K562 (cell line): Measurements from ENCODE around the gene CIAO2B. TPM values are rescaled to one million over a fixed set of nuclear protein-coding genes. Genes with fewer than 3 reads are reported as not detected.

Experiments used
- ATAC-seq: fragments of 200-7000 bp; cut with Tn5 transposase; 3 replicates; pipeline ENCODE4 v1.9.1; 2020; ENCODE audit warnings: moderate library complexity
- BruUV-seq: library from RNA; stranded (reverse); fragments of 400-500 nt; replicated peaks from 2 replicates; lab custom pipeline; 2021; lab: Mats Ljungman, UMichigan
- CTCF ChIA-PET: fragments of 300-600 bp; formaldehyde crosslinking; extraction: SDS; loops from one replicate; lab custom pipeline; 2021; ENCODE audit warnings: low intra/inter-chr PET ratio; lab: Yijun Ruan, JAX
- POLR2A ChIA-PET: fragments of 300-600, 350-650 bp; sonication (Branson Sonifier 250); formaldehyde crosslinking; extraction: SDS; loops from one replicate; lab custom pipeline; 2021; ENCODE audit warnings: antibody characterized with exemption, inconsistent platforms; lab: Yijun Ruan, JAX
- DNase-seq, 4 experiments: peaks; one replicate each; pipeline versions ENCODE4 v3.0.0 to v3.0.0-alpha.2; 2011 to 2018; ENCODE audit warnings: low spot score in 3 of 4, mixed read lengths in 3 of 4; ENCODE audit errors: extremely low read depth in 1 of 4
- FAIRE-seq: peaks from 2 replicates; lab custom pipeline; 2011; peaks lifted over from hg19 to GRCh38; lab: Jason Lieb, UNC
- H2AFZ ChIP-seq: 2 replicates; pipeline ENCODE4 v1.6.0; 2011; ENCODE audit warnings: low read depth, low read length, control low read depth, inconsistent platforms
- H3K27ac ChIP-seq: fragments of 200-600 bp; 3 replicates; pipeline ENCODE4 v1.8.0; 2011; ENCODE audit warnings: low read depth, mild to moderate bottlenecking, control low read depth, inconsistent platforms, low read length, moderate library complexity, mixed read lengths; ENCODE audit errors: extremely low read depth
- H3K27me3 ChIP-seq, 2 experiments: fragments of 300-600 bp in 1 of 2; 2 replicates in 1 of 2; 3 replicates in 1 of 2; pipeline versions ENCODE4 v1.6.0 to v1.8.0; 2011; ENCODE audit warnings: inconsistent platforms in 2 of 2, low read length in 2 of 2, mild to moderate bottlenecking in 1 of 2, mixed read lengths in 1 of 2, moderate library complexity in 1 of 2; ENCODE audit not compliant: control insufficient read depth in 2 of 2, insufficient read depth in 2 of 2
- H3K36me3 ChIP-seq: fragments of 300-600 bp; 3 replicates; pipeline ENCODE4 v1.8.0; 2011; ENCODE audit warnings: mild to moderate bottlenecking, low read length, inconsistent platforms; ENCODE audit not compliant: control insufficient read depth, insufficient read depth
- H3K4me1 ChIP-seq, 2 experiments: fragments of 200-600 bp in 1 of 2; replicated peaks in 1 of 2; 2 replicates in 1 of 2; 3 replicates in 1 of 2; pipeline versions ENCODE4 v1.5.1 to v1.8.0; 2011; ENCODE audit warnings: inconsistent platforms in 2 of 2, low read length in 2 of 2, mild to moderate bottlenecking in 1 of 2, mixed read lengths in 1 of 2, moderate library complexity in 1 of 2; ENCODE audit not compliant: control insufficient read depth in 2 of 2, insufficient read depth in 2 of 2
- H3K4me2 ChIP-seq: 2 replicates; pipeline ENCODE4 v1.6.1; 2011; ENCODE audit warnings: low read length, control low read depth, inconsistent platforms, mixed read lengths; ENCODE audit not compliant: insufficient read depth
- H3K4me3 ChIP-seq: fragments of 200-600 bp; sonication (generic), shearing (Covaris generic); 2 replicates; pipeline ENCODE4 v1.5.1; 2016; ENCODE audit warnings: control low read depth, inconsistent platforms
- H3K79me2 ChIP-seq: fragments of 200-600 bp; 3 replicates; pipeline ENCODE4 v1.8.0; 2011; ENCODE audit warnings: low read length, inconsistent platforms; ENCODE audit not compliant: control insufficient read depth, insufficient read depth
- H3K9ac ChIP-seq, 2 experiments: 2 replicates each; pipeline versions ENCODE4 v1.6.0 to v1.6.1; 2011; ENCODE audit warnings: low read depth in 2 of 2, low read length in 2 of 2, control low read depth in 1 of 2, inconsistent platforms in 1 of 2, mild to moderate bottlenecking in 1 of 2, mixed read lengths in 1 of 2; ENCODE audit not compliant: insufficient read depth in 1 of 2
- H3K9me1 ChIP-seq: one replicate; pipeline ENCODE4 v1.6.0; 2011; ENCODE audit warnings: inconsistent platforms, mild to moderate bottlenecking, low read length, moderate library complexity; ENCODE audit not compliant: control insufficient read depth, insufficient read depth
- H3K9me3 ChIP-seq: replicated peaks from 2 replicates; pipeline ENCODE4 v1.5.1; 2011; ENCODE audit warnings: low read depth, low read length, inconsistent platforms; ENCODE audit not compliant: control insufficient read depth, insufficient read depth
- H4K20me1 ChIP-seq: replicated peaks from 2 replicates; pipeline ENCODE4 v1.6.1; 2011; ENCODE audit warnings: low read length, inconsistent platforms, mixed read lengths; ENCODE audit not compliant: control insufficient read depth, insufficient read depth
- BHLHE40 ChIP-seq: IDR thresholded peaks from 2 replicates; pipeline ENCODE4 v1.6.1; 2011; ENCODE audit warnings: low read length, improper control_type of control experiment
- RAD21 ChIP-seq, 2 experiments: fragments of 250-450 bp in 1 of 2; fragments of 450-650 bp in 1 of 2; sonication (Bioruptor Pico) in 1 of 2; formaldehyde crosslinking in 1 of 2; IDR thresholded peaks in 1 of 2; conservative IDR thresholded peaks in 1 of 2; 2 replicates each; pipeline versions ENCODE4 v1.4.0 to v1.8.0; 2020 to 2022; ENCODE audit warnings: mild to moderate bottlenecking in 2 of 2, moderate library complexity in 1 of 2
- TBL1XR1 ChIP-seq, 2 experiments: IDR thresholded peaks; 2 replicates each; pipeline ENCODE4 v1.6.1; 2012; ENCODE audit warnings: improper control_type of control experiment in 2 of 2, low read length in 2 of 2, mild to moderate bottlenecking in 1 of 2
- ZC3H4 ChIP-seq: sonication (generic); formaldehyde crosslinking; IDR thresholded peaks from 2 replicates; pipeline ENCODE4 v1.9.0; 2021; ENCODE audit warnings: missing genetic modification reagents, borderline replicate concordance
- ZNF354B ChIP-seq: fragments of 250-450 bp; sonication (Bioruptor Pico); IDR thresholded peaks from 2 replicates; pipeline ENCODE4 v1.4.0; 2020
- WGBS: fragments of 100-300 bp; shearing (Covaris generic); methylation state at CpG from one replicate; pipeline ENCODE4 v1.1.6; 2016; ENCODE audit warnings: low coverage, mixed read lengths; ENCODE audit not compliant: insufficient coverage; ENCODE audit errors: missing lambda C conversion rate; 5-methylcytosine and 5-hydroxymethylcytosine counted together
- in situ Hi-C: fragments of 300-500 bp; cut with MboI; formaldehyde crosslinking; loops from 4 replicates; pipeline ENCODE4 v1.15.0; 2018; ENCODE audit warnings: inconsistent platforms, mixed read lengths
- intact Hi-C: fragments of 100-400 bp; cut with micrococcal nuclease; formaldehyde crosslinking; loops from 2 replicates; pipeline ENCODE4 v1.14.2; 2022
- polyA plus RNA-seq, 8 experiments: library from polyadenylated mRNA; depleted of rRNA in 4 of 8; stranded (reverse) in 5 of 8; unstranded in 3 of 8; fragments of >200 nt; fragmentation: Nextera tagmentation in 2 of 8; fragmentation: Illumina TruSeq in 1 of 8; extraction: Ambion mirVana in 2 of 8; extraction: Trizol in 1 of 8; gene quantifications; 2 replicates each; pipeline versions ENCODE4 v1.2.1 to v1.2.3, GENCODE V29; 2011 to 2014; ENCODE audit warnings: inconsistent platforms in 1 of 8, missing spikeins in 1 of 8
- total RNA-seq, 7 experiments: library from RNA; depleted of rRNA in 6 of 7; stranded (reverse); fragments of >200 nt in 6 of 7; fragmentation: Illumina TruSeq in 2 of 7; extraction: Trizol in 2 of 7; gene quantifications; 2 replicates each; pipeline versions ENCODE4 v1.2.1 to v1.2.3, GENCODE V29; 2011 to 2021; ENCODE audit warnings: low replicate concordance in 1 of 7
- TF ChIP-seq, protein P1 (sequence below): sonication (generic); formaldehyde crosslinking; IDR thresholded peaks from 2 replicates; pipeline ENCODE4 v1.8.1; 2023; ENCODE audit warnings: mild to moderate bottlenecking, missing genetic modification reagents, moderate library complexity
- TF ChIP-seq, protein P2 (sequence below): fragments of 250-450 bp; sonication (Bioruptor Pico); IDR thresholded peaks from 2 replicates; pipeline ENCODE4 v1.8.0; 2022; ENCODE audit warnings: moderate library complexity, mild to moderate bottlenecking, inconsistent platforms
- TF ChIP-seq, protein P3 (sequence below), 3 experiments: IDR thresholded peaks in 2 of 3; conservative IDR thresholded peaks in 1 of 3; 2 replicates each; pipeline ENCODE4 v1.5.1; 2011 to 2012; ENCODE audit warnings: low read length in 3 of 3, mild to moderate bottlenecking in 3 of 3, control low read depth in 2 of 3, improper control_type of control experiment in 1 of 3, inconsistent platforms in 1 of 3, low read depth in 1 of 3, mixed read lengths in 1 of 3, moderate library complexity in 1 of 3; ENCODE audit not compliant: insufficient read depth in 2 of 3
- TF ChIP-seq, protein P4 (sequence below), 3 experiments: fragments of 200-800 bp in 1 of 3; sonication (Bioruptor generic) in 1 of 3; sonication (generic) in 1 of 3; formaldehyde crosslinking in 1 of 3; IDR thresholded peaks; 2 replicates each; pipeline versions ENCODE4 v1.6.1 to v1.8.0; 2016 to 2022; ENCODE audit warnings: mild to moderate bottlenecking in 2 of 3, missing compliant biosample characterization in 2 of 3, missing genetic modification characterization in 2 of 3, missing genetic modification reagents in 1 of 3

Gene CIAO2B
- total and polyA plus RNA-seq, 9 of the 15 experiments (the other 6 are each of a cell fraction or from before 2014, with no cell fraction given), result 86.8 to 182 (median 113) TPM

DNA sequence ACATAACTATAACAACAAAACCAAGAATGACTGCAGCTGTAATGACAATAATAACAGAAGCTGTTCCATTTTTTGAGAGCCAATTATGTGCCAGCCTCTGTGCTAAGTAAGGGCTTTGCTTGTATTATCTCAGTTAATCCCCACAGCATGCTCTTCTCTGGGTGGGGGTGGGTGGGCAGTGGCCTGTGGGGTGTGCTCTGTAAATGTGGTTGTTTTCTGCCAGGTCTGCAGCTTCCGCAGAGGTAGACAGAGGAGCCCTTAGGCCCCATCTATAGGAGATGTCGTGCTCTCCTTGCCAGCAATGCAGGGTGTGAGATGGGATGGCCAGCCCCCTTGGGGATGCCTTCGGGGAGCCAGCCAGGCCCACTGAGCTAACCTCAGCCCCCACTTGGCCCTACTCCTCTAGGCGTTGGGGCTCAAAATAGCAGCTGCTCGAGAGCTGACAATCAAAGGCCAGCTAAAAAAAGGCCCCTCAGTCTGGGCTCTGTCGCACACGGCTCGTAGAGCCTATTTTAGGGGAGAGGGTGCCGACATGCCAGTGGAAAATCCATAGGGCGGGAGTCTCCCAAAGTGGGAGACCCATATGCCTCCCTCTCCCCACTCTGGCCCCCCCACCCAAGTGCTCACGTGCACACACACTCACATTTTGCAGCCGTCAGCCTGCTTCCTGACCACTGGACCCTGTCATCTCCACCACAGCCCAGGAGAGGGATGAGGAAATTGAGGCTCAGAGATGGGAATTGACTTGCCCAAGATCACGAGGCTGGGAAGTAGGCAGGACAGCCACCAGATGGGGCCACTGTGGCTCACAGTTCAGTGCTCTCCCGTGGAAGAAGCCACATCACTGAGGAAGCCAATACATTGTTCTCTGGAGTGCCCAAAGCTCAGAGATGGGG is 31.3 kb downstream of the CIAO2B start:
- in situ Hi-C loops, result no loop called here
- FAIRE-seq, result no peak
- POLR2A ChIA-PET, result interaction anchor here (0.6 to 1.8 kb wide), 9 partner anchors 9 to 940 kb away, joined by 3 to 6 read pairs (median 3); partner anchors contain the start of gene CDH16

More for the DNA sequence above, 31.3 kb downstream of the CIAO2B start:
- no peaks in the 10 kb centered on the region for H3K36me3 ChIP-seq
- no peaks in the 10 kb centered on the region for H3K9me1 ChIP-seq
- DNase-seq, result no peak
- intact Hi-C loops, result no loop called here
- WGBS, result 61% methylated on average over 12 of the region's 14 CpGs
- CTCF ChIA-PET, result interaction anchor here (0.9 kb wide), 1 partner anchor 21 kb away, joined by 5 read pairs; no protein-coding TSS in a partner anchor
- no peak overlapping the region for H2AFZ ChIP-seq
- peak in 1 of 2 experiments; percentile 25; a peak in 1 of 4 replicates for TF ChIP-seq RAD21 (CRISPR knock-in tag; conservative IDR thresholded peaks at IDR 0.05 in 1 of 2, IDR thresholded peaks at IDR 0.05 in 1 of 2)
- no peak for TF ChIP-seq ZNF354B (CRISPR knock-in tag)
- TF ChIP-seq, protein P1, sequence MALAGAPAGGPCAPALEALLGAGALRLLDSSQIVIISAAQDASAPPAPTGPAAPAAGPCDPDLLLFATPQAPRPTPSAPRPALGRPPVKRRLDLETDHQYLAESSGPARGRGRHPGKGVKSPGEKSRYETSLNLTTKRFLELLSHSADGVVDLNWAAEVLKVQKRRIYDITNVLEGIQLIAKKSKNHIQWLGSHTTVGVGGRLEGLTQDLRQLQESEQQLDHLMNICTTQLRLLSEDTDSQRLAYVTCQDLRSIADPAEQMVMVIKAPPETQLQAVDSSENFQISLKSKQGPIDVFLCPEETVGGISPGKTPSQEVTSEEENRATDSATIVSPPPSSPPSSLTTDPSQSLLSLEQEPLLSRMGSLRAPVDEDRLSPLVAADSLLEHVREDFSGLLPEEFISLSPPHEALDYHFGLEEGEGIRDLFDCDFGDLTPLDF (CRISPR knock-in tag), result no peak
- no peak for TF ChIP-seq TBL1XR1 (IDR thresholded peaks at IDR 0.05; ENCODE audit: low read length in 2 of 2)
- TF ChIP-seq, protein P2, sequence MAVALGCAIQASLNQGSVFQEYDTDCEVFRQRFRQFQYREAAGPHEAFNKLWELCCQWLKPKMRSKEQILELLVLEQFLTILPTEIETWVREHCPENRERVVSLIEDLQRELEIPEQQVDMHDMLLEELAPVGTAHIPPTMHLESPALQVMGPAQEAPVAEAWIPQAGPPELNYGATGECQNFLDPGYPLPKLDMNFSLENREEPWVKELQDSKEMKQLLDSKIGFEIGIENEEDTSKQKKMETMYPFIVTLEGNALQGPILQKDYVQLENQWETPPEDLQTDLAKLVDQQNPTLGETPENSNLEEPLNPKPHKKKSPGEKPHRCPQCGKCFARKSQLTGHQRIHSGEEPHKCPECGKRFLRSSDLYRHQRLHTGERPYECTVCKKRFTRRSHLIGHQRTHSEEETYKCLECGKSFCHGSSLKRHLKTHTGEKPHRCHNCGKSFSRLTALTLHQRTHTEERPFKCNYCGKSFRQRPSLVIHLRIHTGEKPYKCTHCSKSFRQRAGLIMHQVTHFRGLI (CRISPR knock-in tag), result no peak
- TF ChIP-seq BHLHE40, result 0 out of 2 replicates have a peak, but pooled peaks have one; percentile 8
- TF ChIP-seq, protein P3, sequence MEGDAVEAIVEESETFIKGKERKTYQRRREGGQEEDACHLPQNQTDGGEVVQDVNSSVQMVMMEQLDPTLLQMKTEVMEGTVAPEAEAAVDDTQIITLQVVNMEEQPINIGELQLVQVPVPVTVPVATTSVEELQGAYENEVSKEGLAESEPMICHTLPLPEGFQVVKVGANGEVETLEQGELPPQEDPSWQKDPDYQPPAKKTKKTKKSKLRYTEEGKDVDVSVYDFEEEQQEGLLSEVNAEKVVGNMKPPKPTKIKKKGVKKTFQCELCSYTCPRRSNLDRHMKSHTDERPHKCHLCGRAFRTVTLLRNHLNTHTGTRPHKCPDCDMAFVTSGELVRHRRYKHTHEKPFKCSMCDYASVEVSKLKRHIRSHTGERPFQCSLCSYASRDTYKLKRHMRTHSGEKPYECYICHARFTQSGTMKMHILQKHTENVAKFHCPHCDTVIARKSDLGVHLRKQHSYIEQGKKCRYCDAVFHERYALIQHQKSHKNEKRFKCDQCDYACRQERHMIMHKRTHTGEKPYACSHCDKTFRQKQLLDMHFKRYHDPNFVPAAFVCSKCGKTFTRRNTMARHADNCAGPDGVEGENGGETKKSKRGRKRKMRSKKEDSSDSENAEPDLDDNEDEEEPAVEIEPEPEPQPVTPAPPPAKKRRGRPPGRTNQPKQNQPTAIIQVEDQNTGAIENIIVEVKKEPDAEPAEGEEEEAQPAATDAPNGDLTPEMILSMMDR (IDR thresholded peaks at IDR 0.05 in 2 of 3, conservative IDR thresholded peaks at IDR 0.05 in 1 of 3; ENCODE audit: insufficient read depth in 2 of 3, low read depth in 1 of 3, low read length in 3 of 3), result peak in 1 of 3 experiments; percentile 35; a peak in 2 of 6 replicates
- TF ChIP-seq, protein P4, sequence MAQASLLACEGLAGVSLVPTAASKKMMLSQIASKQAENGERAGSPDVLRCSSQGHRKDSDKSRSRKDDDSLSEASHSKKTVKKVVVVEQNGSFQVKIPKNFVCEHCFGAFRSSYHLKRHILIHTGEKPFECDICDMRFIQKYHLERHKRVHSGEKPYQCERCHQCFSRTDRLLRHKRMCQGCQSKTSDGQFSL (CRISPR knock-in tag; IDR thresholded peaks at IDR 0.05), result peak; percentile 20; the same call in 1 of the 2 replicates
- TF ChIP-seq, protein P4 (tag; IDR thresholded peaks at IDR 0.05), result no peak
- TF ChIP-seq ZC3H4 (CRISPR knock-in tag), result no peak
- no peaks in the 10 kb centered on the region for H3K79me2 ChIP-seq
- H3K9ac ChIP-seq, result peak overlapping the region in 1 of 2 experiments; percentile 50; a peak in 2 of 4 replicates
- H3K27me3 ChIP-seq, result no peaks in the 10 kb centered on the region
- no peak for ATAC-seq
- no peak overlapping the region for H3K4me2 ChIP-seq
- no TSS peak for BruUV-seq
- H3K4me1 ChIP-seq, result peaks cover 42 to 67% of the 10 kb centered on the region in 2 experiments
- no peak overlapping the region for H3K27ac ChIP-seq
- no peaks in the 10 kb centered on the region for H3K9me3 ChIP-seq
- no peak overlapping the region for H3K4me3 ChIP-seq
- no peaks in the 10 kb centered on the region for H4K20me1 ChIP-seq
